ENCODE measurements around the gene IP6K1.
"Not testable (repeated sequence)": the region's sequence is repeated elsewhere in the genome, so short reads cannot be mapped to it uniquely, and the experiment has no call there.

IP6K1 gene

DNA sequence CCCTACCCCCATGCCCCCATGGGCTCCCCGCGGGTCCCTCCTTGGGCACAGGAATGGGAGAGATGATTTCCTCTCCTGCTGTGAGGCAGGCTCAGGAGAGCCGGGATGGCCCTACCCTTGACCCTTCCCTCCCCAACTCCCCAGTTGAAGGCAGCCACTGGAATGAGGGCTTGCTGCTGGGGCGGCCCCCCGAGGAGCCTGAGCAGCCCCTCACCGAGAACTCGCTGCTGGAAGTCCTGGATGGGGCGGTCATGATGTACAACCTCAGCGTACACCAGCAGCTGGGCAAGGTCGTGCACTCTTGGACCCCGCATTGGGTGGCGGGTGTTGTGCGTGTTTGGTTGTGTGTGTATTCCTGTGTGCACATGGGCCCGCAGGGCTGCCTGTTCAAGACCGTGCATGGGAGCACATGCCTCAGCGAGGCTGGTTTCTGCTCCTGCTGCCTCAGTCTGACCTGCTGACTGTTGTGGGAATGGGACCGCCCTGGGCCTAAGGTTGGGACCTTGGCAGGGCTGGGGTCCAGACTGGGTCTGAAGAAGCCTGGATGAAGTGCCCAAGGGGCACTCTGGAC lies 80.9 kb downstream of the IP6K1 start:
- DNase-seq = no peak

DNA sequence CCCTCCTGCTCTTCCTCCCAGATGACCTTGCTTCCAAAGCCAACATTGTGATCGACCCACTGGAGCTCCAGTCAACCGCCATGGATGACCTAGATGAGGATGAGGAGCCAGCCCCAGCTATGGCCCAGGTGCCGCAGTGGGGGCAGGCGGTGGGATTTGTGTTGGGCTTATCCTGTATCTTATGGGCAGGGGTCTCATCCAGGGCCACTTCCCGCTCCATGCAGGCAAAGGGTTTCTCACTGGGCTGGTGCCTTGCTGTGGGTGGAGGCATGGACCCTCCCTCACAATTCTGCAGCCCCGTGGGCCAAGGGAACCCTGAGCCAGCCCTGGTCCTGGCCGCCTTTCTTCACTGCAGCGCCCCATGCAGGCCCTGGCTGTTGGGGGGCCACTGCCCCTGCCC lies 81.7 kb downstream of the IP6K1 start:
- DNase-seq = no peak

DNA sequence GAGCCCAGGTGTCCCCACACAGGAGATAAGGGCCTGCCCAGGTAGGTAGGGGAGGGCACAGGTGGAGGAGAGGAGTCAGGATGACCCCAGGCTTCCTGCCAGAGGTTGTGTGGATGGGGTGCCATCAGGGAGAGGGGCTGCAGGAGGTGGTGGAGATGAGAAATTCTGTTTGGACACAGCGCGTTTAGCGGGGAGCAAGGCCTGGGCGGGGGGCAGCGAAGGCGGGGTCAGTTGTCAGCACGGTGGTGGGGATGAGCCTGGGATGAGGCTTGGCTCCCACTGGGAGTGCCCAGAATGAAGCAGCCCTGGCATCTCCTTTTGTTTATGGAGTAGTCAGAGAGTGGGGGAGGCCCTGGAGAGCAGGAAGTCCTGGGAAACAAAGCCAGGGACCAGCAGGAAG lies 82.4 kb downstream of the IP6K1 start:
- no peak for DNase-seq

DNA sequence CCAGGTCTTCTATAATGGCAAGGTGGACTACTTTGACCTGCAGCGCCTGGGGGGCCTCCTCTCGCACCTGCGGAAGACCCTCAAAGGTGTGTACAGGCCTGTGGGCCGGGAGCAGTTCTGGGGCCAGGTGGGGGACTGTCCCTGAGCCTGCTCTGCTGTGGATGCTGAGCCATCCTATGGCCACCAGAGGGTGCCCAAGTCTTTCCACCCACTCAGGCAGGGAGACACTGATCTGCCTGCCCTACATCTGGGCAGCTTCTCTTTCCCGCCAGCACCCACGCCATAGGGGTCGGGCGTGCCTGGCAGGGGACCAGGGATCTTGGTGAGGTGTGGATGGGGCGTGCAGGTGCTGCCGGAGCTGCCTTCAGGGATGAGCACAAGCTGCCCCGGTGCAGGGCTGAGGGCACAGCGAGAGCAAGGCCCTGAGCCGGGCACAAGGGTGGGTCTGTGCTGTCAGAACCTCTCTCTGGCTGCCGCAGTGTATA lies 82.9 kb downstream of the IP6K1 start:
- no peak for DNase-seq

DNA sequence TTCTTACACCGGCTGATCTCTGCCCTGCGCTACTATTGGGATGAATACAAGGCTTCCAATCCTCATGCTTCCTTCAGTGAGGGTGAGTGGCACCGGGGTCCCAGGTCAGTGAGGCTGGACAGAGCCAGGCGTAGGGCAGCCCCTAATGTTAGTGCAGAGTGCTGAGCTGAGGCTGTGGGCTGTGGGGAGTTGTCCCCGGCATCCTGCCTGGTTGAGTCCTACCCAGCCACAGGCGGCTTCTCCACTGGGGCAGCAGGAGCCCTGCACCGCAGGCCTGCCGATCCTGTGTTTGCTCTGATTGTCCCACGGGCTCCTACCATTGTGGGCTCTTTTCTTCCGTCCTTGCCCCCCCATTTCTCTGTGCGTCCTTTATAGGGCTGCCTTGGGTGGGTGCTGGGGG lies 83.7 kb downstream of the IP6K1 start:
- DNase-seq = no peak

DNA sequence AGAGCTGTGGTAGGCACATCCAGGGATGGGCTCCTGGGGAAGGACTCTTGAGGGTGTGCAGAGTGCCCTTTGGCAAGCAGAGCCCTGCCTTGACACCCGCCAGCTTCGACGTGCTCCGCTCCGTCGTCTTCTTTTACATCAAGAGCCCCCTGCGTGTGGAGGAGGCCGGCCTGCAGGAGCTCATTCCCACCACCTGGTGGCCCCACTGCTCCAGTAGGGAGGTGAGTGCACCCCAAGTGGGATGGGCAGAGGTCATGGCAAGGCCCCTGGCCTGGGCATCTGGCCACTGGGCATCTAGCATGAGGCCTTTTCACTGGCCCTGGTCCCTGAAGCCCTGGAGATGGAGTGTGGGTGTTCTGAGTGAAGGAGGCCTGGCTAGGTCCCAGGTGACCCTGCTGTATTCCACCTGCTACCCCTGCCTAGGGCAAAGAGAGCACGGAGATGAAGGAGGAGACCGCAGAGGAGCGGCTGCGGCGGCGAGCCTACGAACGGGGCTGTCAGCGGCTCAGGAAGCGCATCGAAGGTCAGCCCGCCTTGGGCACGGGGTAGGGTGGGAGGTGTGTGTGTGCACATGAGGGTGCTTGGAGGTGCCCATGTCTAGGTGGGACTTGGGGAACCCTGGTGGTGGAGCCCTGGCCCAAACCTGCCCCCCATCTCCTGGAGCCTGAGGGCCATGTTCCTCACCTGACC lies 84.8 kb downstream of the IP6K1 start:
- no peak for DNase-seq

DNA sequence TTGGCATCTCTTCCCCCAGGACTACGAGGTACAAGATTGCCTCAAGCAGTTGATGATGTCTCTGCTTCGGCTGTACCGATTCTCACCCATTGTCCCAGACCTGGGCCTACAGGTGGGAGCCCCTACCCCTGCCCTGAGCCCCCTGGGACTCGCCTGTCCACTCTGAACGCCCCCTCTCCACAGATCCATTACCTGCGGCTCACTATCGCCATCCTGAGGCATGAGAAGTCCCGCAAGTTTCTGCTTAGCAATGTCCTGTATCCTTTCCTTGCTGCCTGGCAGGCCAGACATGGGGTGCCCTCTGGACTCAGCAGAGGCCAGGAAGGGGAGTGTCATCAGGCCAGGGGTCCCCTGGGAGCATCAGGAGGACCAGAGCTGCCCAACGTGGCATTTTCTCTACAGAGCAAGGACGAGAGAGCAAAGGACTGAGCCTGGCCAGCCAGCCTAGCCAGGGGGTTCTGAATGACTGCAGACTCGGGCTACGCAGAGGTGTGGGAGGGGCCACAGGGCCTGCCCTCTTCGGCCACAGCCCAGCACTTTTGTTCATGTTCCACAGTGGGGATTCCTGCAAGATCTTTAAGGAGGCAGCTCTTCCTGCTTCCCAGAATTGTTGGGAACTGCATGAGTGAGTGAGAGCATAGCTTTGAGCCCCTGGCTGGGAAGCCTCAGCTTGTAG lies 85.8 kb downstream of the IP6K1 start:
- DNase-seq = no peak

DNA sequence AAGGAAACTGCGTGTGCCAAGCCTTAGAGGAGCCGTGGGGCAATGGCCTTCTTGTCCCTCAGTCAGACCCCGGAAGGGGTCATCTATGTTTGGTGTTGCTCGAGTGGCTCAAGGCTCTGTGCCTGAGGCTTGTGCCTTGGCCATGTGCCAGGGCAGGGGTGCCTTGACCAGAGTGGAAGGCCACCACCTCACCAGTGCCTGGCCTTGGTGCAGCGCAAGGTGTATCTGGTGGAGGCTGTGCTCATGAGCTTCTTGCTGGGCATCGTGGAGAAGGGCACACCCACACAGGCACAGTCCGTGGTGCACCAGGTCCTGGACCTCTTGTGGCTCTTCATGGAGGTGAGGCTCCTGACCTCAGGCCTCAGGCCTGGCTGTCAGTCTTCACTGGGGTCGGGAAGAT lies 86.3 kb downstream of the IP6K1 start:
- no peak for DNase-seq

DNA sequence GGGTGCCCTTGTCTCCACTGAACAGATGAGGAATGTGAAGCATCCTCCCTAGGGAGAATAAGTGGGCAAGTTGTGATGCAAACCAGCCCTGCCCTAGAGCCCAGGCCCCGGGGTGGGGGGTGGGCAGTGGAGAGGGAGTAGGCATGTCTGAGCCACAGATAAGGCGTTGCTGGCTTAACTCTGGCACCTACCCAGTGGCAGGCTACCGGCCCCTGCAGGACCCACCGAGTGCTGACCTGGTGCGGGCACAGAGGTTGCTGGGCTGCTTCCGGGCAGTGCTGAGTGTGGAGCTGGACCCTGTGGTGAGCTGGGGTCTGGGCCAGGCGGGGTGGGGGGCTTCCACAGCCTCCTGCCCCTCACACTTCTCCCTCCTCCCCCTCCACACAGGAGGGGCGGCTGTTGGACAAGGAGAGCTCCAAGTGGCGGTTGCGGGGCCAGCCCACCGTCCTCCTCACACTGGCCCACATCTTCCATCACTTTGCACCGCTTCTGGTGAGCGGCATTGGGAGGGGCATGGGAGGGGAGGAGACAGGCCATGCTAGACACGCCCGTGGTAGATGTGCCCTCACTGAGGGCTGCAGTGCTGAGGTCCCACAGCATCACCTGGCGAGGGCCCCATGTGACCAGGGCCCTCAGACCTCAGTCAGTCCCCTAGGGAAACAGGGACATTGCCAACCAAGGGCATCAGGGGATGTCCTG lies 86.9 kb downstream of the IP6K1 start:
- DNase-seq = no peak

DNA sequence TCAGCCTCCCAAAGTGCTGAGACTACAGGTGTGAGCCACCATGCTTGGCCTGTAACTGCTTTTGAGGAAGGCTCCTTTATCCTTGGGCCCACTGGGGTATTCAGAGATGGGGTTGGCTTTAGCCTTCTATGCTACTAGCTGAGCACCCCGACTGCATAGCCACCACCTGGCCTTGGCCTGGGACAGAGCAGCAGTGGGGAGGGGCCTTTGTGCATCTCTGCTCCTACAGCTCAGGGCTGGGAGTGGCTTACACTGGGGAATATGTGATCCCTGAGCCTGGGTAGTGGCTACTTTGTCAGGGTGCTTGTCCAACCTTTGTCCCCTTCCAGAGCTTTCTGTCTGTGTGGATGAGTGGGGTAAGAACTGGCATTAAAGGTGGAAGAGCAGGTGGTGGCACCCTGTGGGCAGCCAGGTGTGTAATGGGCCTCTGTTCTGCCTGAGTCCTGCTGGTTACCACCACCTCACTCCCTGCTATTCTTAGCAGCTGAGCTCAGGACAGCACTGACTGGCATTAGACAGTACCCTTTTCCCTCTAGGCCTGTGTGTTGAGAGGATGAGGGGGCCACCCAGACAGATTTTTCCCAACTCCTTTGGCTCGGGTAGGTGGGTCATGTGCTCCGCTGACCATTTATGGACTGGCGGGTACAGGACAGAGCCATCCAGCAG lies 90.9 kb downstream of the IP6K1 start:
- DNase-seq = not testable (repeated sequence)

DNA sequence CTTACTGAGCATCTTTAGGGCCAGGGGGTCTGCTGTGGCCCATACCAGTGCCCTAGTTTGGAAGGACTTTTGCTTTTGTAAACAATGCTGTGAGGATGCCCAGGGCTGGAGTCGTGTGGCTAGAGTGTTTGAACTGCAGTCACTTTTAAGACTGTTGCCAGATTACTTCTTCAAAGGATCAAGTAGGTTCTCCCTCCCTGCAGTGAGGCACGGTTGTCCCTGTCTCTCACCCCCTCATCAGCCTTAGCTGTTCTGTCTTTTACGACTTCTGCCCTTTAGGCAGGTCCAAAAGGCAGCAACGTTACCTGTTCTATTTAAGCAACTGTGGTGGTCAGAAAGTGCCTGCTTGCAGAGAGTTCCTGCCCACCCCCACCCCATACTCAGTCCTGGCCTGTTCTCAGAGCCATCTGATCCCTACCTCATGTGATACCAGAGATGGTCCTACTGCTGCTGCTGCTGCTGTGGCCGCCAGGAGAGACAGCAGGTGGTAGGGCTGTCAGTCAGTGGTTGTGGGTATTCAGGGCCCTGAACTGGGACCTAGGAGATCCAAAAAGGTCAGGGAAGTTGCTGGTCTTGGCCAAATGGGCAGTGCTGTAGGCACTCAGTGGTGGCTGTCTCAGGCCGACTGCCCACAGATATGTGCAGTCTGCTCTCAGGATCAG lies 91.8 kb downstream of the IP6K1 start:
- DNase-seq = not testable (repeated sequence)

DNA sequence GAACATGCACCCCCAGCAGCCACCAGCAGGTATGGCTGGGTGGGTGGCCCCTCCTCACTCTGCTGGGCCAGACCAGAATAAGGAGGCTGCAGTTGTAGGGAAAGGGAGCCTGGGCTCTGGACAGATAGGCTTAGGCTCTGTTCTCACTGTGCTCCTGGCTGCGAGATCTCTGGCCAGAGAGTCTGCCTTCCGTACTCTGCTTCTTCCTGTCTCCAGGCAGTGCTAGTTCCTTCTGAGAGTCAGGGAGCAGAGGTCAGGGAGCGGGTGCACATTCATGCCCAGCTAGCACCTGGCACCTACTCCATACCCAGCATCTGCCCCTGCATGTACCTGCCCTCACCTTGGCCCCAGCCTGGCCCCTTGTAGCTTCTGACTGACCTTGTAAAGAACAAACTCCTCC lies 94.9 kb downstream of the IP6K1 start:
- DNase-seq = not testable (repeated sequence)

DNA sequence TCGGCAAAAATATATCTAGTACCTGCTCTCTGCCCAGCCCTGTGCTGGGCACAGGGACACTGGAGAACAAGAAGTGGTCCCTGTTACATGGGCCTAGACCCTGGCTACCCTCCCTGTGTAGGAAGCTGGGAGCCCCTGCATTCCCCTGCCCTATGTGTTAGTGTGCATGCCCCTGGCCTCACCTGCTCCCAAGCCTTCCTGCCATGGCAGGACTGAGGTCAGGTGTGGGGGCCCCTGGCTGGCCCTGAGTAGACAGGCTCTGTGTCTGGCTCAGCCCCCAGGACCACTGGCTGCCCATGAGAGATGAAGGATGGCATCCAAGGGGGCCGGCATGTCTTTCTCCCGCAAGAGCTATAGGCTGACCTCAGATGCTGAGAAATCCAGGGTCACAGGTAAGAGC lies 95.5 kb downstream of the IP6K1 start:
- DNase-seq = not testable (repeated sequence)

DNA sequence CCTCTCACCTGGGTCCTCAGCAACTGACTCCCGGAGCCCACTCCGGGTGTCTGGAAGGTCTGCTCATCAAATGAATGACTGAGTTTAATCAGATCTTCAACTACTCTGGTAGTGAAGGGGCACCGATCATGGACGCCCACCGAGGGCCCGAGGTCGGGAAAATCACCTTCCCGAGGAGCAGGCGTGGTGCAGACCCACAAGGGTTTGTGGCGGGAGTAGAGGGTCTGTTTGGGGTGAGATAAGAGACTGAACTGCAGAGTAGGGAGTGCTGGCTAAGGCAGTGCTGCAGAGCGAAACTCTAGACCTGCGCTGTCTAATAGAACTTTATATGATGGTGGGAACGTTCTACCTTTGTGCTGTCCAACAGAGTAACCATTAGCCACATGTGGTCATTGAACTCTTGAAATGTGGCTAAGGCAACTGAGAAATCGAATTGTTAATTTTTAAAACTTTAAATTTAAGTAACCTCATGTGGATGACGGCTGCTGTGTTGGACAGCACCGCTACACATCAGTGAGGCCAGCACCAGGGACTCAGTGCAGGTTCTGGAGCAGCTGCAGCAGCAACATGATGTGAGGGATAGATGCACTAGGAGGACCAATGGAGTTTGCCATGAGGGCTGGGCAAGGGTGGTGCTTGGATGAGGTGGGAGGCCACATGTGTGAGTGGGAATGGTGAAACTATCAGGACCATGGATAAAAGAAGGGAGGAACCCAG lies 96.3 kb downstream of the IP6K1 start:
- not testable (repeated sequence) for DNase-seq

DNA sequence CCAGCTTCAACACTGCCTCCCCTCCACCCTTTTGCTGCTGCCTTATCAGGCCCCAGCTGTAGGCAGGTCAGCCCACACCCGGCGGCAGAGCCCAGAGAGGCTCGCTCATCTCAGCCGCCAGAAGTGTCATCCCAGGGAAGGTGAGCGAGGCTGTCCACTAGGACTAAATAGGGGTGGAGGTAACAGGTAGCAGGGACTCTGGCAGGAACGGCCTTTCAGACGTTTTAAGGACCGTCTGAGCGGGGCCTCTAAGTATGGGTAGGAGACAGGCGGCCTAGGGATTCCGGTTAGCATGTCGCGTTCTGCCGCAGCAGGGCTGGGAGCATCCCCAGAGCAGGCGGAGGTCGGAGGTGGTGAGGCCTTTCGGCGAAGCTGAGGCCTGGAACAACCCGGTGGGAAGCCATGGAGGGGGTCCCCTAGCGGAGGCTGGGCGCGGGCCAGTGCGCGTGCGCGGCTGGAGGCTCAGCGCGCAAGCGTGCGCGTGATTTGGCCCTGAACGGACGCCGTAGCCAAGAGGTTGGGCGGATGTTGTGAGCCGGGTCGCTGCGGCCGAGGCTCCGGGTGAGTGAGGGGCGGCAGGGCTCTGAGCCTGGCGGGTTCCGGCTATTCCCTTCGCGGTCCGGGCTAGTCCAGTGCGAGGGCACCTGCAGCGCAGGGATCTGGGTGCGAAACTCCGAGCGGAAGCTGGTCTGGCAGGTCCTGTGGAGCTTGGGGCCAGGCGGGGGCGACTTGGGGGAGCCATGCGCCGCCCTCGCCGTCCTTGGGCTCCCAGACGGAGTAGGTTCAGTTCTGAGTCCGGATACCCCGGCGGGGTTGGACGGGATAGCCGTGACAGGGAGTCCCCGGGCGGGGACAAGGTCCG lies 97.1 kb downstream of the IP6K1 start, which contains the start of the genes MST1 and RNF123:
Gene MST1 (minus strand): TSS at position 429 of the 862 bp plus-strand sequence. CDS start 783 bp downstream, outside the sequence.
Gene RNF123 (plus strand): TSS at position 512 of the 862 bp plus-strand sequence. CDS start 1,609 bp downstream, outside the sequence.
- DNase-seq = no peak

DNA sequence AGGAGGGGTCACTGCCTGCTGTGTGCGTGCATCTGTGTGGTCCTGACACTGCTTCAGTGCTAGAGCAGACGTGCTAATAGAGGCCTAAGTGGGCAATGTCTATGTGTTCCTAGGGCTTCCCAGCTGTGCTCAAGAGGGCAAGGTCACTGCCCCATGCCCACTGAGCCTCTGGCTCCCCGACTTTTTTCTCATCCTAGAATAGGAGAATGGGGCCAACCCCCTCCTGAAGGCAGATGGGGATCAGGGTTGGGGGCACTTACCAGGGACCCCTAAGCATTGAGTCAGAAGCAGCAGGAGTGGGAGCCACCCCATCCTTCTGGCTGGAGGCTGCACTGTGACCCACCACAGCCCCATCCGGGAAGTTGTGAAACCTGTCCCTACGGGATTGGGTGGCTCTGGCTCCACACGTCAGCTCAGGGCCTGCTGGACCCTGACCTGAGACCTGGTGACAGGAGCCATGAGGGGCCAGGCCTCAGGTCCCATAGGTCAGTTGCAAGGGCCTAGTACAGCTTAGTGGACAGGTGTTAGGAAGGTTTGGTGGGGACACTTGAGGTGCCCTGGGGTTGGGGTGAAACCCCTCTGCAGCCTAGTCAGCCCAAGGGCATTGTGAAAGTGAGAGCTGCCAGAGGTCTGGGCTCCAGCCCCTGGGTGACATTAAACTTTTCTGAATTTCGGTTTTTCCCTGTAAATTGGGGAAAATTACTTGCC lies 97.8 kb downstream of the IP6K1 start:
- DNase-seq = not testable (repeated sequence)

DNA sequence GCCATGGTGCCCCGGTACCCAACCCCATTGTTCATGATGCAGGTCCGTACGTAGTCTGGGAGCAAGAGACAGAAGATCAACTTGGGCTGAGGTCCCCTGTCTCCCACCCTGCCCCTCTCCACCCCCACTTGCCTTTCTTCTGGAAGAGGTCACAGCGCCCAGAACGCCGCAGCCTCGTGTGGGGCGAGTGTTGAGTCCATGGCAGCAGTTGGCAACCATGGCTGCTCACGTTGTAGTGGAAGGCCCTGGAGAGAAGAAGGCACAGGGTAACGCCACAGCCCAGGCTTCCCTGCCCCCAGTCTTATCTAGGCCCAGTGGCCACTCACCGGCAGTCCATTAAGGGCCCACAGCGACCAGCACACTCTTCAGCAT lies 98.9 kb downstream of the IP6K1 start:
- not testable (repeated sequence) for DNase-seq

DNA sequence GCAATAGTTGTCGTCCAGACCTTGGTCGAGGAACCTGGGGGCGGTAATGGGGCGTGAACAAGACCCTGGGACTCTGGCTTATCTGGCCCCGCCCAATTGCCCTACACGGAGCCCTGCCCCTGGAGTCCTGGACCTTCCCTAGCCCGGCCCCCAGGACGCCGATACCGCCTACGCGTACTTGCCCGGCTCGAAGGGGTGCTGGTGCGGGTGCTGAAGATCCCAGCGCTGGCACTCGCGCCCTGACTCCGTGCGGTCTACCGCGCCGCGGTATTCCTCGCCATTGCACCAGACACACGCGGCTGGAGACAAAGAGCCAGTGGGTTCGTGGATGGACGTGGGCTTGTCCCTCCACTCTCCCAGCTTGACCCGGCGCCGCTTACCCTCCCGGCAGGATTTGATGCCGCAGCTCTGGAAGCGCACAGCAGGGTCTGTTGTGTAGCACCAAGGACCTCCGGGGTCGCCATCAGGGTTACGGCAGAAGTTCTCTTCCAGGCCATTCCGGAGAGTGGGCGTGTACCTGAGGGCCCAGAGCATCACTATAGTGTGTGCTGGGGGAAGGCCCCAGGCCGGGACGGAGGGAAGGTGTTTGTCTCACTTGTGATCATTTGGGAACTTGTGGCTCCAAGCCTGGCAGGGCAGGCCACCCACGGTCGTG lies 99.4 kb downstream of the IP6K1 start:
- not testable (repeated sequence) for DNase-seq

DNA sequence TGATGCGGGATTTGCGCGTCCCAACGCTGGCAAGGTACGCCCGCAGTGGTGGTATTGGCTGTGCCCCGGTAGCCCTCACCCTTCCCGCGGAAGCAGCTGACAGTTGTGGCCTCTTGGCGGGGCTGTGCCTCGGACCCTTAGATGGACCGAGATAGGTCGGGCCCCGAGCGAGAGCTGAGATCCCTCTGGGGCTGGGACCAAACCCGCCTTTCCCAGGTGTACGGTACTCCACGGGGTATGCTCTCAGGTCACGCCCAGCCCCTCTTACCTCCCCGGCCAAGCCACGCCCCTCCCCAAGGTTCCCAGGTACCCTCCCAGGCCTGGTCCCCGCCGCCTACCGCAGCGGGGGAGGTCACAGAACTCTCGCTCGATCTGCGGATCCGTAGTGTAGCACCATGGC lies 100.0 kb downstream of the IP6K1 start:
- not testable (repeated sequence) for DNase-seq

Measured in NCI-H510A (cell line).